PC-3 (cell line): Measurements from ENCODE around the gene FUCA2.

Experiments
- CTCF ChIP-seq: fragments of 300-600 bp; sonication (generic); conservative IDR thresholded peaks from 2 replicates; pipeline ENCODE4 v1.5.1; 2017; ENCODE audit warnings: antibody characterized with exemption, low read depth, mild to moderate bottlenecking, low read length
- EZH2 ChIP-seq: fragments of 300-600 bp; sonication (generic); IDR thresholded peaks from one replicate; pipeline ENCODE4 v1.6.1; 2017; ENCODE audit warnings: antibody characterized with exemption, mild to moderate bottlenecking, low read length; ENCODE audit not compliant: unreplicated experiment
- EZH2phosphoT487 ChIP-seq: fragments of 300-600 bp; sonication (generic); IDR thresholded peaks from 2 replicates; pipeline ENCODE4 v1.6.1; 2018; ENCODE audit warnings: mild to moderate bottlenecking, antibody characterized with exemption, low read length, borderline replicate concordance

- no peak for TF ChIP-seq EZH2
- TF ChIP-seq CTCF: no peak
- no peak for TF ChIP-seq EZH2phosphoT487
Measured at GRCh38 chr6:143540192-143540591, 28.7 kb upstream of the FUCA2 start.
